Type B pancreatic cell (in vitro differentiated cells): ENCODE data around the gene NTN5. TPM values are rescaled to one million over a fixed set of nuclear protein-coding genes. Genes with fewer than 3 reads are reported as not detected.

Experiments
- DNase-seq: peaks from one replicate; pipeline ENCODE4 v3.0.0; 2021; ENCODE audit warnings: mixed read lengths; ENCODE audit not compliant: unreplicated experiment; ENCODE audit errors: extremely low spot score
- H3K27ac Mint-ChIP-seq: 2 replicates; pipeline ENCODE4 v1.8.0; 2021; ENCODE audit warnings: mild to moderate bottlenecking, mixed read lengths
- H3K27me3 Mint-ChIP-seq: 2 replicates; pipeline ENCODE4 v1.8.0; 2021; ENCODE audit warnings: mixed read lengths
- H3K36me3 Mint-ChIP-seq: 2 replicates; pipeline ENCODE4 v1.8.0; 2021; ENCODE audit warnings: mixed read lengths
- H3K4me1 Mint-ChIP-seq: one replicate; pipeline ENCODE4 v1.8.0; 2021; ENCODE audit warnings: mixed read lengths; ENCODE audit not compliant: unreplicated experiment
- H3K4me3 Mint-ChIP-seq: 2 replicates; pipeline ENCODE4 v1.8.0; 2021; ENCODE audit warnings: mild to moderate bottlenecking, mixed read lengths
- H3K9me3 Mint-ChIP-seq: 2 replicates; pipeline ENCODE4 v1.8.0; 2021; ENCODE audit warnings: mixed read lengths
- total RNA-seq: library from RNA; stranded (reverse); gene quantifications from 2 replicates; pipeline ENCODE4 v1.2.1, GENCODE V29; 2021; ENCODE audit warnings: low replicate concordance
- TF ChIP-seq, protein P1 (sequence below): fragments of 200-600 bp; sonication (generic); conservative IDR thresholded peaks from 2 replicates; pipeline ENCODE4 v1.5.0; 2021; ENCODE audit warnings: antibody characterized with exemption, mild to moderate bottlenecking

NTN5 gene
- total RNA-seq, 1 donor from 2014 or later, result 1.2 TPM

DNA sequence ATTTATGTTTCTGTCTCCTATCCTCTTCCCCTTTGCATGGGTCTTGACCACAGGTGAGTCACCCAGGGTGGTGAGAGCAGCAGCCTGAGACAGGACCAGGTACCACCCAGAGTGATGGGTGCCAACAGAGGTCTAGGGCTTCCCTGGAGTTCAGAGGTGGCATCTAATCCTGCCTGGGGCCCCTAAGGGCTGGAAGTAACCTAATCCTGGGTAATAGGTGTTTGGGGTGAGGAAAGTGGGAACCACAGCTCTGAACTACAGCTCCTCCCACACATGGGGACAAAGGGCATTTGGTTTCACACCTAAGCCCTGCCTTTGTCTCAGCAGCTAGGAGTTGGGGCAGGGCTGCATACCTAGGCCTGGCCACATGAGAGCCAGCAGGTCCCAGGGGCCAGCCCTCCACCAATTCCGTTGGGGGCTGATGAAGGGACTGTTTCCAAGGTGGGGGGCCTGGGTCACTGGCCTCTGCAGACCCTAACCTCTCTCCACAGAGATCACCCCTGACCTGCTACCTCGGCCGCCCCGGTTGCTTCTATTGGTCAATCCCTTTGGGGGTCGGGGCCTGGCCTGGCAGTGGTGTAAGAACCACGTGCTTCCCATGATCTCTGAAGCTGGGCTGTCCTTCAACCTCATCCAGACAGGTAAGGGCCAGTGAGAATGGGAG, 45.5 kb downstream of the NTN5 start:
- Mint-ChIP-seq H3K27ac (peak overlapping the region; percentile 66), H3K4me3 (peak overlapping the region; percentile 57), H3K36me3 (peaks cover under 1% of the 10 kb centered on the region), H3K27me3 (no peaks in the 10 kb centered on the region), H3K4me1 (peaks cover 34% of the 10 kb centered on the region), H3K9me3 (no peaks in the 10 kb centered on the region)
- TF ChIP-seq, protein P1, sequence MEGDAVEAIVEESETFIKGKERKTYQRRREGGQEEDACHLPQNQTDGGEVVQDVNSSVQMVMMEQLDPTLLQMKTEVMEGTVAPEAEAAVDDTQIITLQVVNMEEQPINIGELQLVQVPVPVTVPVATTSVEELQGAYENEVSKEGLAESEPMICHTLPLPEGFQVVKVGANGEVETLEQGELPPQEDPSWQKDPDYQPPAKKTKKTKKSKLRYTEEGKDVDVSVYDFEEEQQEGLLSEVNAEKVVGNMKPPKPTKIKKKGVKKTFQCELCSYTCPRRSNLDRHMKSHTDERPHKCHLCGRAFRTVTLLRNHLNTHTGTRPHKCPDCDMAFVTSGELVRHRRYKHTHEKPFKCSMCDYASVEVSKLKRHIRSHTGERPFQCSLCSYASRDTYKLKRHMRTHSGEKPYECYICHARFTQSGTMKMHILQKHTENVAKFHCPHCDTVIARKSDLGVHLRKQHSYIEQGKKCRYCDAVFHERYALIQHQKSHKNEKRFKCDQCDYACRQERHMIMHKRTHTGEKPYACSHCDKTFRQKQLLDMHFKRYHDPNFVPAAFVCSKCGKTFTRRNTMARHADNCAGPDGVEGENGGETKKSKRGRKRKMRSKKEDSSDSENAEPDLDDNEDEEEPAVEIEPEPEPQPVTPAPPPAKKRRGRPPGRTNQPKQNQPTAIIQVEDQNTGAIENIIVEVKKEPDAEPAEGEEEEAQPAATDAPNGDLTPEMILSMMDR, result no peak
- no peak for DNase-seq

DNA sequence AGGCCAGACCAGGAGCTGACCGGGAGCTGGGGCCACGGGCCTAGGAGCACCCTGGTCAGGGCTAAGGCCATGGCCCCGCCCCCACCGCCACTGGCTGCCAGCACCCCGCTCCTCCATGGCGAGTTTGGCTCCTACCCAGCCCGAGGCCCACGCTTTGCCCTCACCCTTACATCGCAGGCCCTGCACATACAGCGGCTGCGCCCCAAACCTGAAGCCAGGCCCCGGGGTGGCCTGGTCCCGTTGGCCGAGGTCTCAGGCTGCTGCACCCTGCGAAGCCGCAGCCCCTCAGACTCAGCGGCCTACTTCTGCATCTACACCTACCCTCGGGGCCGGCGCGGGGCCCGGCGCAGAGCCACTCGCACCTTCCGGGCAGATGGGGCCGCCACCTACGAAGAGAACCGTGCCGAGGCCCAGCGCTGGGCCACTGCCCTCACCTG, 46.9 kb downstream of the NTN5 start:
- H3K36me3 Mint-ChIP-seq, result no peaks in the 10 kb centered on the region
- no peaks in the 10 kb centered on the region for H3K27me3 Mint-ChIP-seq
- H3K9me3 Mint-ChIP-seq, result no peaks in the 10 kb centered on the region
- H3K4me3 Mint-ChIP-seq, result peak overlapping the region; percentile 90
- no peak for DNase-seq
- peaks cover 36% of the 10 kb centered on the region for H3K4me1 Mint-ChIP-seq
- H3K27ac Mint-ChIP-seq, result no peak overlapping the region
- TF ChIP-seq, protein P1, result no peak

DNA sequence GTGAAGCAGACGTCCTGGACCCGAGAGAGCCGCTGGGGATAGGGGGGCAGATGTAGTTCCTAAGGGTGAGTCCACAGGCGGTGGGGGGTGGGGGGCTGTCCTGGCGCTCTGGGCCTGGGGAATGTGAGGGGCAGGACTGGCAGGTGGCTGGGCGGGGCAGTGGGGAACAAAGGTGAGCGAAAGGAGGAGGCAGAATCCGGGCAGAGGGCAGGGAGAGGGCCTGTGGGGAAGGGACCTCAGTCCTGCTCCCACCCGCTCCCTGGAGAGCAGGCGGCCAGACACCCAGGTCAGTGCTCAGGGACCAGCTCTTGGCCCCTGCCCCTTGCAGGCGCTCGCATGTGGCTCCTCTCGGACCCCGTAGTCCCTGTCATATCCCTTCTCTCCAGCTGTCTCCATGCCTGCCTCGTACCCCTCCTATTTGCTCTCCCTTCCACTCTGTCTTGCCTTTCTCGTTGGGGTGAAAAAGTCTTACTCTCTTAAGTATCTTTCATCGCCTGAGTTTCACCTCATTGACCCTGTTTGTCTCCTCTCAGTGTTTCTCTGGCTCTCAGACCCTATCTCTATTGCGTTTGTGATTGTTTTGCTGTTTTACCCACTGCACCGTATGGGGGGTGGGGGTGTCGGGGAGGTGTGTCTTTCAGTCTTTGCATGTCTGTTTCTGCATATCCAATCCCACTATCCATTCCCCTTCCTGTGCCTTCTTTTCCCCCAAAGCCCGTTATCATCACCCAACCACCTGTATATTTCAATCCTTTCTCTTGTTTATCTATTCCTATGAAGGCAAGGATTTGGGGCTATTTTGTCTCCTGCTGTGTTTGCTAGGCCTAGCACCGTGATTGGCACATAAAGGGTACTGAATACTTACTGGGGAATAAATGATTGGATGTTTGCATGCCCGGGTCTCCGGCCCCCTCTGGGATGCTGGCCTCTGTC, 47.8 kb downstream of the NTN5 start:
- no peak for DNase-seq
- H3K27me3 Mint-ChIP-seq, result no peaks in the 10 kb centered on the region
- TF ChIP-seq, protein P1, result no peak
- no peaks in the 10 kb centered on the region for H3K9me3 Mint-ChIP-seq
- H3K4me1 Mint-ChIP-seq, result peaks cover 31% of the 10 kb centered on the region
- peak overlapping the region; percentile 95 for H3K27ac Mint-ChIP-seq
- H3K4me3 Mint-ChIP-seq, result peak overlapping the region; percentile 90
- H3K36me3 Mint-ChIP-seq, result no peaks in the 10 kb centered on the region

DNA sequence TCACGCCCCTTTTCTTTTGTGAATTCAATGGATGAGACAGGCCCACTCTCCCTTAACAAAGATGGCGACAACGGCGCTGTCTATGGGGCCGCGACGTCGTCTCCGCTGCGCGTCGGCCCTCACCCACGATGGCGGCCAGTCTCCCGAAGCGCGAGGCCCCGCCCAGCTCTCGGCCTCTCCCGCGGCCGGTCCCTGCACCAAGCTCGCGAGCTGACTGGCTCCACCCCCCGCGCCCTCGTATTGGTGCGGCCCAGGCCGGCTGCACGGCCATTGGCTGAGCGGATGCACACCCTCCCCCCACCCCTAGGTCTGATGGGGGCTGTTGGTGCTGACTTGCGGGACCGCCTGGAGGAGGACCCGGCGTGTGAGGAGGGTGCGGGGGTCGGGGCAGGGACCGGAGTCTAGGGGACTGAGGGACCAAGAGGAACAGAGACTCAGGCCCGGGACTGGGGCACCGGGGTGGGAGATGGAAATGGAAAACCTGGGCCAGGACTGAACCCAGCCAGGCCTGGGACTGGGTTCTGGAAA, 48.7 kb downstream of the NTN5 start:
- Mint-ChIP-seq H3K27me3 (no peaks in the 10 kb centered on the region), H3K27ac (peak overlapping the region; percentile 95), H3K9me3 (no peaks in the 10 kb centered on the region), H3K36me3 (no peaks in the 10 kb centered on the region), H3K4me1 (peaks cover 32% of the 10 kb centered on the region), H3K4me3 (peak overlapping the region; percentile 90)
- DNase-seq, result peak; percentile 99
- TF ChIP-seq, protein P1, result no peak

DNA sequence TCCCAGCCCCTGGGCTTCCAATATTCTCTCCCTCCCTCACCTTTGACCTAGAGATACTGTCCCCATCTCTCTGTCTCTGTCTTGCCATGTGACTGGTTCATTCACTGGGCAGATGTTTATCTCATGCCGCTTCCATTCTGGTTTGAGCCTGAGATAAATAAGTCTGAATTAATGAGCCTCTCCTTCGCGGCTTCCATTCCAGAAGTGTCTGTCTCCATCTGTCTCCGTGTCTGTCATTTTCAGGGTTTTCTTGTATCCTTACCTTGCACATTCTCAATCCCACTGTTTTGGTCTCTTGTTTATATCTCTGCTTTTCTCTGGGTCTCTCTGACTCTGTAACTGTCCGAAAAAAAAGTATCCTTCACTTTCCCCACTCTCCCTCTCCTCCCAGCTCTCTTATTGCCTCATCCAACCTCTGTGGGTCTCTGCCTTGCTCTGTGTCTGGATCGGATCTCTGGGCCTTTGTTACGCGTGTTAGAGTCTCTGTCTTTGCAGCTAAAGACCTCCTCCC, 49.2 kb downstream of the NTN5 start:
- H3K27ac Mint-ChIP-seq, result peak overlapping the region; percentile 95
- peaks cover 1% of the 10 kb centered on the region for H3K36me3 Mint-ChIP-seq
- H3K4me1 Mint-ChIP-seq, result peaks cover 32% of the 10 kb centered on the region
- no peaks in the 10 kb centered on the region for H3K9me3 Mint-ChIP-seq
- no peaks in the 10 kb centered on the region for H3K27me3 Mint-ChIP-seq
- DNase-seq, result no peak
- H3K4me3 Mint-ChIP-seq, result peak overlapping the region; percentile 90
- TF ChIP-seq, protein P1, result no peak
